ENCODE results near the gene NCAN.

Gene NCAN

GRCh38 chr19:19214159-19214490, 2.4 kb downstream of the NCAN start:
- no peak overlapping the region for H3K14ac ChIP-seq (ENCODE audit: low read length in 2 of 2)
- no peak overlapping the region for H3K18ac ChIP-seq (ENCODE audit: low read depth in 1 of 2, low read length in 2 of 2)
- H3K4me3 ChIP-seq (ENCODE audit: insufficient read depth in 1 of 2, low read depth in 1 of 2, low read length in 2 of 2) = no peak overlapping the region
- H3K27me3 ChIP-seq (ENCODE audit: control insufficient read depth in 1 of 2, insufficient read depth in 1 of 2, low read length in 2 of 2) = peaks cover 39 to 62% of the 10 kb centered on the region in 2 experiments
- no peak overlapping the region for H2AFZ ChIP-seq (ENCODE audit: low read depth, low read length)
- peaks cover 2% of the 10 kb centered on the region for H3K4me1 ChIP-seq (ENCODE audit: control insufficient read depth, insufficient read depth, low read depth, low read length)
- H2AK5ac ChIP-seq (ENCODE audit: low read length, severe bottlenecking) = no peak overlapping the region
- no peak overlapping the region for H3K27ac ChIP-seq (ENCODE audit: low read length, poor library complexity, severe bottlenecking)
- H3K36me3 ChIP-seq (ENCODE audit: control insufficient read depth in 1 of 2, insufficient read depth in 2 of 2, low read depth in 1 of 2, low read length in 2 of 2) = no peaks in the 10 kb centered on the region
- no peak overlapping the region for H3K4ac ChIP-seq (ENCODE audit: low read depth in 1 of 2, low read length in 2 of 2)
- H2BK120ac ChIP-seq (ENCODE audit: low read depth, low read length) = no peak overlapping the region
- H4K8ac ChIP-seq (ENCODE audit: low read length) = no peak overlapping the region
- H3K9me3 ChIP-seq (ENCODE audit: control insufficient read depth, low read length) = peaks cover 5% of the 10 kb centered on the region
- no peak overlapping the region for H3K23ac ChIP-seq (ENCODE audit: low read length in 2 of 2)
- DNase-seq = no peak
- no peaks in the 10 kb centered on the region for H3K79me1 ChIP-seq (replicated peaks; ENCODE audit: low read length, poor library complexity, severe bottlenecking)
- no peak overlapping the region for H2BK15ac ChIP-seq (ENCODE audit: low read depth, poor library complexity, severe bottlenecking)
- no peak overlapping the region for H3K4me2 ChIP-seq (ENCODE audit: low read length, poor library complexity, severe bottlenecking)
- no peak overlapping the region for H4K91ac ChIP-seq (ENCODE audit: low read length)
- WGBS = 24% methylated on average over 5 of the region's 5 CpGs
- H2BK12ac ChIP-seq (ENCODE audit: low read length in 2 of 2) = no peak overlapping the region
- no peak overlapping the region for H3K9ac ChIP-seq (ENCODE audit: low read length)
- H2BK5ac ChIP-seq (ENCODE audit: low read depth, low read length, poor library complexity, severe bottlenecking) = no peak overlapping the region

GRCh38 chr19:19214892-19215291, 3.1 kb downstream of the NCAN start:
- Histone ChIP-seq H2AK5ac (ENCODE audit: low read length, severe bottlenecking) (no peak overlapping the region), H3K4me2 (ENCODE audit: low read length, poor library complexity, severe bottlenecking) (no peak overlapping the region), H3K9ac (ENCODE audit: low read length) (no peak overlapping the region), H3K9me3 (ENCODE audit: control insufficient read depth, low read length) (peaks cover 5% of the 10 kb centered on the region), H3K18ac (ENCODE audit: low read depth in 1 of 2, low read length in 2 of 2) (no peak overlapping the region), H2BK120ac (ENCODE audit: low read depth, low read length) (no peak overlapping the region), H3K4me1 (ENCODE audit: control insufficient read depth, insufficient read depth, low read depth, low read length) (peaks cover 2% of the 10 kb centered on the region), H2BK12ac (ENCODE audit: low read length in 2 of 2) (no peak overlapping the region), H3K27me3 (ENCODE audit: control insufficient read depth in 1 of 2, insufficient read depth in 1 of 2, low read length in 2 of 2) (peaks cover 39 to 56% of the 10 kb centered on the region in 2 experiments), H3K27ac (ENCODE audit: low read length, poor library complexity, severe bottlenecking) (no peak overlapping the region), H4K91ac (ENCODE audit: low read length) (no peak overlapping the region), H3K14ac (ENCODE audit: low read length in 2 of 2) (no peak overlapping the region), H2BK5ac (ENCODE audit: low read depth, low read length, poor library complexity, severe bottlenecking) (no peak overlapping the region), H3K36me3 (ENCODE audit: control insufficient read depth in 1 of 2, insufficient read depth in 2 of 2, low read depth in 1 of 2, low read length in 2 of 2) (no peaks in the 10 kb centered on the region), H3K4me3 (ENCODE audit: insufficient read depth in 1 of 2, low read depth in 1 of 2, low read length in 2 of 2) (no peak overlapping the region), H2BK15ac (ENCODE audit: low read depth, poor library complexity, severe bottlenecking) (no peak overlapping the region), H3K4ac (ENCODE audit: low read depth in 1 of 2, low read length in 2 of 2) (no peak overlapping the region), H4K8ac (ENCODE audit: low read length) (no peak overlapping the region), H2AFZ (ENCODE audit: low read depth, low read length) (no peak overlapping the region), H3K79me1 (replicated peaks; ENCODE audit: low read length, poor library complexity, severe bottlenecking) (no peaks in the 10 kb centered on the region), H3K23ac (ENCODE audit: low read length in 2 of 2) (no peak overlapping the region)
- 2% methylated on average over 6 of the region's 8 CpGs for WGBS
- peak; percentile 59 for DNase-seq

GRCh38 chr19:19215792-19216191, 4.0 kb downstream of the NCAN start:
- Histone ChIP-seq H3K4me3 (ENCODE audit: insufficient read depth in 1 of 2, low read depth in 1 of 2, low read length in 2 of 2) (no peak overlapping the region), H2BK15ac (ENCODE audit: low read depth, poor library complexity, severe bottlenecking) (no peak overlapping the region), H3K23ac (ENCODE audit: low read length in 2 of 2) (no peak overlapping the region), H2AFZ (ENCODE audit: low read depth, low read length) (no peak overlapping the region), H3K9ac (ENCODE audit: low read length) (no peak overlapping the region), H3K14ac (ENCODE audit: low read length in 2 of 2) (no peak overlapping the region), H2BK5ac (ENCODE audit: low read depth, low read length, poor library complexity, severe bottlenecking) (no peak overlapping the region), H3K79me1 (replicated peaks; ENCODE audit: low read length, poor library complexity, severe bottlenecking) (no peaks in the 10 kb centered on the region), H3K27me3 (ENCODE audit: control insufficient read depth in 1 of 2, insufficient read depth in 1 of 2, low read length in 2 of 2) (peaks cover 39 to 56% of the 10 kb centered on the region in 2 experiments), H4K91ac (ENCODE audit: low read length) (no peak overlapping the region), H3K4me1 (ENCODE audit: control insufficient read depth, insufficient read depth, low read depth, low read length) (peaks cover 2% of the 10 kb centered on the region), H2BK120ac (ENCODE audit: low read depth, low read length) (no peak overlapping the region), H2AK5ac (ENCODE audit: low read length, severe bottlenecking) (no peak overlapping the region), H3K4ac (ENCODE audit: low read depth in 1 of 2, low read length in 2 of 2) (no peak overlapping the region), H2BK12ac (ENCODE audit: low read length in 2 of 2) (no peak overlapping the region), H4K8ac (ENCODE audit: low read length) (no peak overlapping the region), H3K9me3 (ENCODE audit: control insufficient read depth, low read length) (peaks cover 5% of the 10 kb centered on the region), H3K27ac (ENCODE audit: low read length, poor library complexity, severe bottlenecking) (no peak overlapping the region), H3K4me2 (ENCODE audit: low read length, poor library complexity, severe bottlenecking) (no peak overlapping the region), H3K18ac (ENCODE audit: low read depth in 1 of 2, low read length in 2 of 2) (no peak overlapping the region), H3K36me3 (ENCODE audit: control insufficient read depth in 1 of 2, insufficient read depth in 2 of 2, low read depth in 1 of 2, low read length in 2 of 2) (no peaks in the 10 kb centered on the region)
- DNase-seq = no peak
- 67% methylated on average over 3 of the region's 4 CpGs for WGBS

GRCh38 chr19:19217099-19217498, 5.3 kb downstream of the NCAN start:
- no peak overlapping the region for H3K23ac ChIP-seq (ENCODE audit: low read length in 2 of 2)
- H4K8ac ChIP-seq (ENCODE audit: low read length) = no peak overlapping the region
- H3K27me3 ChIP-seq (ENCODE audit: control insufficient read depth in 1 of 2, insufficient read depth in 1 of 2, low read length in 2 of 2) = peaks cover 29 to 48% of the 10 kb centered on the region in 2 experiments
- DNase-seq = peak; percentile 71
- no peak overlapping the region for H4K91ac ChIP-seq (ENCODE audit: low read length)
- H2BK5ac ChIP-seq (ENCODE audit: low read depth, low read length, poor library complexity, severe bottlenecking) = no peak overlapping the region
- H2AFZ ChIP-seq (ENCODE audit: low read depth, low read length) = no peak overlapping the region
- no peak overlapping the region for H3K18ac ChIP-seq (ENCODE audit: low read depth in 1 of 2, low read length in 2 of 2)
- H3K4me1 ChIP-seq (ENCODE audit: control insufficient read depth, insufficient read depth, low read depth, low read length) = no peaks in the 10 kb centered on the region
- 42% methylated on average over 3 of the region's 4 CpGs for WGBS
- H2BK12ac ChIP-seq (ENCODE audit: low read length in 2 of 2) = no peak overlapping the region
- H3K14ac ChIP-seq (ENCODE audit: low read length in 2 of 2) = no peak overlapping the region
- H3K27ac ChIP-seq (ENCODE audit: low read length, poor library complexity, severe bottlenecking) = no peak overlapping the region
- H3K9me3 ChIP-seq (ENCODE audit: control insufficient read depth, low read length) = peaks cover 5% of the 10 kb centered on the region
- no peak overlapping the region for H3K4me3 ChIP-seq (ENCODE audit: insufficient read depth in 1 of 2, low read depth in 1 of 2, low read length in 2 of 2)
- H2BK15ac ChIP-seq (ENCODE audit: low read depth, poor library complexity, severe bottlenecking) = no peak overlapping the region
- no peak overlapping the region for H2BK120ac ChIP-seq (ENCODE audit: low read depth, low read length)
- no peak overlapping the region for H3K9ac ChIP-seq (ENCODE audit: low read length)
- no peaks in the 10 kb centered on the region for H3K36me3 ChIP-seq (ENCODE audit: control insufficient read depth in 1 of 2, insufficient read depth in 2 of 2, low read depth in 1 of 2, low read length in 2 of 2)
- no peaks in the 10 kb centered on the region for H3K79me1 ChIP-seq (replicated peaks; ENCODE audit: low read length, poor library complexity, severe bottlenecking)
- H2AK5ac ChIP-seq (ENCODE audit: low read length, severe bottlenecking) = no peak overlapping the region
- H3K4ac ChIP-seq (ENCODE audit: low read depth in 1 of 2, low read length in 2 of 2) = no peak overlapping the region
- H3K4me2 ChIP-seq (ENCODE audit: low read length, poor library complexity, severe bottlenecking) = no peak overlapping the region

All from mesenchymal stem cell (in vitro differentiated cells and primary cell).